Keratinocyte (primary cell): ENCODE measurements around the gene TANK.

Experiments
- EZH2 ChIP-seq: IDR thresholded peaks from one replicate; pipeline ENCODE4 v1.6.1; 2012; ENCODE audit warnings: inconsistent platforms, mild to moderate bottlenecking, low read length, moderate library complexity
- TF ChIP-seq, protein P1 (sequence below), 3 experiments: IDR thresholded peaks in 1 of 3; conservative IDR thresholded peaks in 1 of 3; optimal IDR thresholded peaks in 1 of 3; 2 replicates in 2 of 3; 3 replicates in 1 of 3; pipeline versions ENCODE3 to v1.5.1; 2011; ENCODE audit warnings: low read length in 3 of 3, mild to moderate bottlenecking in 3 of 3, moderate library complexity in 2 of 3, control low read depth in 1 of 3, inconsistent platforms in 1 of 3; ENCODE audit not compliant: insufficient read depth in 2 of 3; ENCODE audit errors: extremely low read depth in 1 of 3

DNA sequence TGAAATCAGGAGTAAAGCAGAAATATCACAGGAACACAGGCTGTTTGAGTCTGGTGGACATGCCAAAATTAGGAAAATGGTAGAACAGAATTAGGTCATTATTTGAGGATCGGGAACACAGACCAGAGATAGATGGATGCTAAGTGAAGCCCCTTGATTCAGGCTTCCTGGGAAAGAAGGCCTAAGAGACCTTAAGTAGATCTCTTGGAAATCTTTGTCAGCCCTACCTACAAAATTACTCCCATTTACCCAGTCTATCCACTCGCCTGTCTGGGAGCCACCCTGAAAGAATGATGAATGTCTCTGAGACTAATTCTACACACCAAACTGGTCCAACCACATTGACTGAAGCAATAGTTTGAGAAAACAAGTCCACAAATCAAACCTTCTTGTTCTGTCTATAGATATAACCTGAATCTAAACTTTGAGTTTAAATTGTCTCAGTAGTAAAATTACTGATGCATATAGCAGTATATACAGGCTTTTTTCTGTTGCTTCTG is 36.6 kb upstream of the TANK start:
- TF ChIP-seq, protein P1, sequence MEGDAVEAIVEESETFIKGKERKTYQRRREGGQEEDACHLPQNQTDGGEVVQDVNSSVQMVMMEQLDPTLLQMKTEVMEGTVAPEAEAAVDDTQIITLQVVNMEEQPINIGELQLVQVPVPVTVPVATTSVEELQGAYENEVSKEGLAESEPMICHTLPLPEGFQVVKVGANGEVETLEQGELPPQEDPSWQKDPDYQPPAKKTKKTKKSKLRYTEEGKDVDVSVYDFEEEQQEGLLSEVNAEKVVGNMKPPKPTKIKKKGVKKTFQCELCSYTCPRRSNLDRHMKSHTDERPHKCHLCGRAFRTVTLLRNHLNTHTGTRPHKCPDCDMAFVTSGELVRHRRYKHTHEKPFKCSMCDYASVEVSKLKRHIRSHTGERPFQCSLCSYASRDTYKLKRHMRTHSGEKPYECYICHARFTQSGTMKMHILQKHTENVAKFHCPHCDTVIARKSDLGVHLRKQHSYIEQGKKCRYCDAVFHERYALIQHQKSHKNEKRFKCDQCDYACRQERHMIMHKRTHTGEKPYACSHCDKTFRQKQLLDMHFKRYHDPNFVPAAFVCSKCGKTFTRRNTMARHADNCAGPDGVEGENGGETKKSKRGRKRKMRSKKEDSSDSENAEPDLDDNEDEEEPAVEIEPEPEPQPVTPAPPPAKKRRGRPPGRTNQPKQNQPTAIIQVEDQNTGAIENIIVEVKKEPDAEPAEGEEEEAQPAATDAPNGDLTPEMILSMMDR (optimal IDR thresholded peaks at IDR 0.05 in 1 of 3, IDR thresholded peaks at IDR 0.05 in 1 of 3, conservative IDR thresholded peaks at IDR 0.05 in 1 of 3; ENCODE audit: extremely low read depth in 1 of 3, insufficient read depth in 2 of 3, low read length in 3 of 3): no peak
- TF ChIP-seq EZH2: no peak
